ENCODE data around the gene ASB4. TPM values are rescaled to one million over a fixed set of nuclear protein-coding genes. Genes with fewer than 3 reads are reported as not detected.
"Not testable (repeated sequence)": the region's sequence is repeated elsewhere in the genome, so short reads cannot be mapped to it uniquely, and the experiment has no call there.

Gene ASB4
- polyA plus RNA-seq (ENCODE audit: insufficient read length in 10 of 10), result 10 to 100 TPM; 17.9 to 36.9 (median 29.0) TPM
- long read RNA-seq, donor 1, transcript ASB4-202 (5 exons, 3,825 nt), result major isoform, 7 of 9 reads
- long read RNA-seq, donor 1, partial matches to known transcripts, result 0 of 9 reads
- long read RNA-seq, donor 1, other reads (novel, unspliced or antisense), result 0 of 9 reads
- long read RNA-seq, donor 2, transcript ASB4-202 (5 exons, 3,825 nt), result major isoform, 5 of 7 reads
- long read RNA-seq, donor 2, partial matches to known transcripts, result 0 of 7 reads
- long read RNA-seq, donor 2, other reads (novel, unspliced or antisense), result 0 of 7 reads
- long read RNA-seq, donor 3, result 0 reads
- long read RNA-seq, donor 4, transcript ASB4-202 (5 exons, 3,825 nt), result major isoform, 8 of 10 reads
- long read RNA-seq, donor 4, partial matches to known transcripts, result 0 of 10 reads
- long read RNA-seq, donor 4, other reads (novel, unspliced or antisense), result 0 of 10 reads
- long read RNA-seq, donor 5, partial matches to known transcripts, result 0 of 2 reads
- long read RNA-seq, donor 5, other reads (novel, unspliced or antisense), result 0 of 2 reads
- long read RNA-seq, donor 6, transcript ASB4-202 (5 exons, 3,825 nt), result major isoform, 7 of 11 reads
- long read RNA-seq, donor 6, partial matches to known transcripts, result 0 of 11 reads
- long read RNA-seq, donor 6, other reads (novel, unspliced or antisense), result 0 of 11 reads
- long read RNA-seq, donor 7, partial matches to known transcripts, result 0 of 2 reads
- long read RNA-seq, donor 7, other reads (novel, unspliced or antisense), result 0 of 2 reads
- long read RNA-seq, donor 8, partial matches to known transcripts, result 0 of 2 reads
- long read RNA-seq, donor 8, other reads (novel, unspliced or antisense), result 0 of 2 reads
- long read RNA-seq, donor 9, partial matches to known transcripts, result 0 of 3 reads
- long read RNA-seq, donor 9, other reads (novel, unspliced or antisense), result 0 of 3 reads

- peak in 2 of 3 donors; percentile 23 to 55 for DNase-seq
Measured at GRCh38 chr7:95485391-95486123, at the start of gene ASB4. TSS of gene ASB4 (plus strand) at chr7:95485943. CDS start at chr7:95485972, 29 bp downstream.

- peak in 1 of 3 donors; percentile 22 for DNase-seq
Measured at GRCh38 chr7:95436407-95436806, 49.3 kb upstream of the ASB4 start.

- no peak for DNase-seq
Measured at GRCh38 chr7:95440394-95441038, 45.2 kb upstream of the ASB4 start.

GRCh38 chr7:95441042-95441823, 44.5 kb upstream of the ASB4 start:
- DNase-seq, result no peak

GRCh38 chr7:95444796-95445195, 40.9 kb upstream of the ASB4 start:
- no peak for DNase-seq

GRCh38 chr7:95446618-95447017, 39.1 kb upstream of the ASB4 start:
- no peak for DNase-seq

GRCh38 chr7:95454438-95455045, 31.2 kb upstream of the ASB4 start:
- no peak for DNase-seq

- no peak for DNase-seq
Measured at GRCh38 chr7:95457947-95458346, 27.8 kb upstream of the ASB4 start.

- DNase-seq, result not testable (repeated sequence)
Measured at GRCh38 chr7:95460653-95461052, 25.1 kb upstream of the ASB4 start.

GRCh38 chr7:95467912-95468607, 17.7 kb upstream of the ASB4 start:
- no peak for DNase-seq

GRCh38 chr7:95469187-95469586, 16.6 kb upstream of the ASB4 start:
- no peak for DNase-seq

GRCh38 chr7:95469848-95470247, 15.9 kb upstream of the ASB4 start:
- DNase-seq, result no peak

- peak in 1 of 3 donors; percentile 17 for DNase-seq
Measured at GRCh38 chr7:95470452-95470851, 15.3 kb upstream of the ASB4 start.

GRCh38 chr7:95471071-95471470, 14.7 kb upstream of the ASB4 start:
- DNase-seq, result no peak

GRCh38 chr7:95472581-95473161, 13.1 kb upstream of the ASB4 start:
- peak; percentile 59 to 90 (median 74) for DNase-seq

GRCh38 chr7:95473276-95473985, 12.3 kb upstream of the ASB4 start:
- DNase-seq, result peak; percentile 62 to 89 (median 69)

GRCh38 chr7:95476072-95476847, 9.5 kb upstream of the ASB4 start:
- DNase-seq, result peak; percentile 40 to 73 (median 55)
